GM10266 (cell line): ENCODE measurements around the gene FGF7.
"Not testable (repeated sequence)": the region's sequence is repeated elsewhere in the genome, so short reads cannot be mapped to it uniquely, and the experiment has no call there.

Source experiments
- DNase-seq: peaks from one replicate; pipeline ENCODE4 v3.0.0; 2012; ENCODE audit errors: extremely low spot score
- CTCF ChIP-seq: IDR thresholded peaks from 2 replicates; pipeline ENCODE4 v1.5.1; 2012; ENCODE audit warnings: mild to moderate bottlenecking, low read depth; ENCODE audit not compliant: control insufficient read depth, insufficient read depth; ENCODE audit errors: missing control alignments

FGF7 gene

GRCh38 chr15:49471733-49472132, 48.7 kb downstream of the FGF7 start:
- no peak for DNase-seq
- no peak for TF ChIP-seq CTCF

- TF ChIP-seq CTCF = no peak
- DNase-seq = no peak
These were observed 49.3 kb downstream of the FGF7 start for GRCh38 chr15:49472338-49472737.

GRCh38 chr15:49473031-49473430, 50.0 kb downstream of the FGF7 start:
- no peak for TF ChIP-seq CTCF
- DNase-seq = no peak

- DNase-seq = not testable (repeated sequence)
These were observed 55.0 kb downstream of the FGF7 start for GRCh38 chr15:49478021-49478420.

- DNase-seq = not testable (repeated sequence)
These were observed 55.9 kb downstream of the FGF7 start for GRCh38 chr15:49478982-49479381.

- DNase-seq = not testable (repeated sequence)
These were observed 62.4 kb downstream of the FGF7 start for GRCh38 chr15:49485401-49485800.

GRCh38 chr15:49490966-49491365, 67.9 kb downstream of the FGF7 start:
- DNase-seq = no peak
- TF ChIP-seq CTCF = no peak

GRCh38 chr15:49492151-49492550, 69.1 kb downstream of the FGF7 start:
- TF ChIP-seq CTCF = no peak

GRCh38 chr15:49492830-49493229, 69.8 kb downstream of the FGF7 start:
- no peak for TF ChIP-seq CTCF
- DNase-seq = no peak

More at GRCh38 chr15:49492151-49492550, 69.1 kb downstream of the FGF7 start:
- no peak for DNase-seq
